Muscle of back (tissue), 11 donors: Measurements from ENCODE around the gene COL5A2. TPM values are rescaled to one million over a fixed set of nuclear protein-coding genes. Genes with fewer than 3 reads are reported as not detected.

Source experiments
- DNase-seq, 3 donors: peaks; one replicate each; pipeline versions ENCODE4 v3.0.0 to v3.0.0-alpha.2; 2013
- polyA plus RNA-seq, 10 donors: library from polyadenylated mRNA; unstranded; fragments of 120-200 nt; gene quantifications; one replicate each; pipeline ENCODE4 v1.2.1, GENCODE V29; 2013; ENCODE audit not compliant: insufficient read length in 10 of 10

Gene COL5A2
- polyA plus RNA-seq, 10 donors, result 373 to 905 (median 509) TPM

- DNase-seq, result peak in 2 of 3 donors; percentile 66 to 87
Observed at GRCh38 chr2:189151906-189152305, 27.7 kb downstream of the COL5A2 start.

GRCh38 chr2:189150033-189150432 lies 29.5 kb downstream of the COL5A2 start:
- peak in 1 of 3 donors; percentile 63 for DNase-seq

- no peak for DNase-seq
Observed at GRCh38 chr2:189147989-189148388, 31.6 kb downstream of the COL5A2 start.

DNA sequence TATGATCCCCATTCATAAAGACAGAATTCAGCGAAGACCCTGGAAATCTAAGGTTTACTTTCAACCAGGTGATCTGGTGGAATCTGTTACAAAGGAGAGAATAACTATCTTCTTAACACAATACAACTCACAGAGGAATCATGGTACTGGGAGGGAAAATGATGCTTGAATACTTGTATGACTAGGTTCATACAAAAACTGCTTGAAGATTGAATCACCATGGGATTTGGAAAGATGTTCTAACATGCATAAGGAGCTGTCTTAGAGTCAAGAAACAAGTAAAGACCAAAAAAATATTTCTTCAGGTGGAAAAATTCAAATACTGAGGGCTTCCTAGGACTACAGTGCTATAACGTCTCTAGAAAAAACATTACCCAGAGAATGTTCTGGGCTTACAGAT lies 32.2 kb downstream of the COL5A2 start:
- DNase-seq, result no peak

DNA sequence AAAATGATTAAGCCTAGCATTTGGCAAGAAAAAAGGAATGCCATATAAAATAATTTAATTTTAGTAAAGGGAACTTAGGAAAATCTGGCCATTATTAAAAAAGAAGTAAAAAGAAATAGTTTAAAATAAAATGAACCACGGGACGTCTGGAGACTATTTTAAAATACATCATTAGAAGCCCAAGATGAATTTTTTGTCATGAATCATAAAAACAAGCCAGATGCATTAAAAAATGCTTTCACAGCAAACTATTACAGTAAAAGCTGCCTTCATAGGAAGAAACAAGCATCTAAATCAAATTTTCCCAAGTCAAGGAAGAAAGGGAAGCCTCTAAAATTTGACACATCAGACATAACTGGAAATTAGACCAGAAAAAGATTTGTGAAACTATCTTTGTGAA lies 33.0 kb downstream of the COL5A2 start:
- no peak for DNase-seq

GRCh38 chr2:189144700-189145211 lies 34.8 kb downstream of the COL5A2 start:
- no peak for DNase-seq

- DNase-seq, result peak in 1 of 3 donors; percentile 60
Observed at GRCh38 chr2:189143925-189144324, 35.6 kb downstream of the COL5A2 start.

DNA sequence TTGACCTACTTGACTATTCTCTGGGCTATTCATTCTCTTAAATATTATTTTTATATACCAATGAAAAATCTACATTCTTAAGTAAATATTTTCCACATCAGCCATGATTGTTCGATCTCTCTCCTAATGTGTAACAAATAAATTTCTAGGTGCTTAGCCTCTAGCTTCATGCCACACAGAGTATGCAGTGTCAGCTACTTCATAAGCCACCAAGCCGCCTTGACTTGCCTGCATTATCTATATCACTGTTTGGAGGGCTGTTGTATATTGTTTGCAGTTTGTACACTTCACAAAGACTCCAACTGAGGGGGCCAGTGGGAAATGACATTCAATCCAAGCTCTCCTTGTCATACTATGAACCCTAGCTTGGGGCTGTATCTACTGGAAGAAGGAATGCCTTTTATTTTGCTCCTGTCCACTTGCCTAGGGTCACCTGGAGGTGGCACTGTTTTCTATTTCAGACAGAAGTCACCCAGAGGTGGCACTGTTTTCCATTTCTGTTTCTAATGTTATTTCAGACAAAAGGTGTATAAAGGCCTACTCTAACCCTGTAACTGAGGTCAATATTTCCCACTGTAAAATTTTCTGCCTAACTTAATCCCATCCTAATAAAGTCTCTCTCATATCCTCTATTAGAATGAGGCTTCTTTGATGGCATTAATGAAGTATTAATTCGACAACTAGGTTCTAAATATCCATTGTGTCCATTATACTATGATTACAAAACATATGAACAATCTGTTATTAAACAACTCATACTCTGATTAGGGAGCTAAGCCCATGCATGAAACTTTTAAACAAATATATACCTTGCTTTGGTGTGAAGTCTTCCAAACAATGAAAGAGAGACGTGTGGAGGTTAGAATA lies 36.4 kb downstream of the COL5A2 start:
- no peak for DNase-seq

DNA sequence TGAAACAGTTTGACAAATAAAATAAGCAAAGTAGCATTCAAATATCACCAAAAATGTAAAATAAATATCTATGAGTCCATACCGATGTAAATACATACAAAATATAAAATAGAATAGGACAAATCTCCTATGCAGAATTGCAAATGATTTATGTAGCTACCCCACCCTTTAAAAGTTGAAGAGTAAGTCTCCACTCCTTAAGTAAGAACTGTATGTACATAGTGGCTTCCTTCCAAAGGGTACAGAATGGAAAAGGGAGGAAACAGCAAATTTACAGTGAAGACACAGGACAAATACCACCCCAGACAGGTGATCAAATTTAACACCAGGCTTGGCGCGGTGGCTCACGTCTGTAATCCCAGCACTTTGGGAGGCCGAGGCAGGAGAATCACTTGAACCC lies 40.8 kb downstream of the COL5A2 start:
- DNase-seq, result no peak

GRCh38 chr2:189137519-189137918 lies 42.0 kb downstream of the COL5A2 start:
- DNase-seq, result no peak

DNA sequence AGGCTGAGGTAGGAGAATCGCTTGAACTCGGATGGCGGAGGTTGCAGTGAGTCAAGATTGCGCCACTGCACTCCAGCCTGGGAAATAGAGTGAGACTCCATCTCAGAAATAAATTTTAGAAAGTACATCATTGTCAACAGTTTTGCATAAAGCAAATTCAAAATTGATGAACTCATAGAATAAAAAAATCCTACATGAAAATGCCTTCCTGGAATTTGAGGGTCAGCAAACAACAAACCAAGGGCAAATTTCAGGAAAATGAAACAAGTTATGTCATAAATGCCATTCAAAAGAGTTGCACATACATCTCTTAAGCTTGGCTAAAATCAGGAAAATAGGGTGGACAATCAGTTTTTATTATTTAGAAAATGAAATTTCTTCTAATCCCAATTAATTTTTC lies 45.1 kb downstream of the COL5A2 start:
- no peak for DNase-seq

GRCh38 chr2:189131991-189132390 lies 47.6 kb downstream of the COL5A2 start:
- DNase-seq, result no peak

GRCh38 chr2:189129971-189130370 lies 49.6 kb downstream of the COL5A2 start:
- peak in 1 of 3 donors; percentile 82 for DNase-seq

DNA sequence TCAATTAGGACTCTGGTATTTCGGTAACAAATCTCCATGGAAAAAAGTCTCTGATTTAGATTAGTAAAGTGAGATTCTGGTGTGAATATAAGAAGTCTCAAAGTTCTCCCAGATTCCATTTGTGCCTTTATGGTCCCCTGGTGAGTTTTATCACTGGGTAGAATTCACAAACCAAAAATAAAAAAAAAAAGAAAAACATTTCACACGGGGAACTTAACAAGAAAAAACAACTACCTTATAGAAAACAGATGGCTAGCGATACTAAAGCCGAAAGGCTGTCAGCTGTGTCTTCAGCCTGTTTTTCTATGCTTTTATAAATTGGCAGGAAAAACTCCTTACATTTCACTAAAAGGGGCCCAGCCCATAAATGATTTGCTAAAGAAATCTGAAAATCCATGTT lies 50.6 kb downstream of the COL5A2 start:
- peak in 2 of 3 donors; percentile 51 to 74 for DNase-seq

DNA sequence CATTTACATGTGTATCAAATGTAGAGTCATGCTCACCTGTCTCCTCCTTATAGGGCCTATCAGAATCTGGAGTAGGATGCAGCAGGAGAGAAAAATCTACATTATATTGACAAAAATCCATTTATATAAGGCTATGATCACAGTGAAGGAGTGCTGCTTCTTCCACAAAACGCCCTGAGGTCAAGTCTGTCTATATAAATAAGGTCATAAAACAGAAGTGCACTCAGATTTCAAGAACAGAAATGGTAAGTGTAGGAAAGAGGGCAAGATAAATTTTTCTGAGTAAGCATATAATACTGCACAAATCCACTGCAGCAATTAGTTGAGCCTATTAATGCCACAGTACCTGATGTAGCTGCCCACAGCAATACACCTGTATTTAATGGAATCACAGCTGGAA lies 51.8 kb downstream of the COL5A2 start:
- no peak for DNase-seq

DNA sequence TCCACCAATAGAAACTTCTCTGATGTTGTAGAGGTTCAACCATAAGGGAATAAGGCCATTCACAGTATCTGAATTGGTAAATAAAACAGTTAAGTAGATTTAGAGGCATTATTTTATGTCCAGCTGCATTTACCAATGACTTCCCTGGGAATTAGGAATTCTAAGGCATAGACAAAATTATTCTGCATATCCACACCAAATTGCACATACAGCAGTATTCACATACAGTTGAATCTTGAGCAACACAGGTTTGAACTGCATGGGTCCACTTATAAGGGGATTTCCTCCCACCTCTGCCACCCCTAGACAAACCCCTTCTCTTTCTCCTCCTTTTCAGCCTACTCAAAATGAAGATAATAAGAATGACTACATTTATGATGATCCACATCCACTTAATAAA lies 54.4 kb downstream of the COL5A2 start:
- no peak for DNase-seq

DNA sequence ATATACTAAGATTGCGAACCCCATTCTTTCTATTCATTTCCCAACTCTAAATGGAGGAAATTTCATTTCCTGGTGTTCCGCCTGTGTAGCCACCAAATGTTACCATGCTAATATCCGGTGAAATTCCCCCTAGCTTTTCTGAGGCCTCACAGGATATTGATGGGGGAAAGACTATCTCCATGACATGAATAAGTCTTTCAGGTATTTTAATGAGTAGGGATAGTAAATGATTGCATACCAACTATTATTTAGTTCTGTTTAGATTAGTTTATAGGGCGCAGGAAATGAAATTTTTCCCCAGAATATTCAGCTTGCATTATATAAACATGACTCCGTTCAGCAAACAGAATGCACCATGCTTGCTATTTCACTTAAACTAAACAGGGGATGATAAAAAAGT lies 55.4 kb downstream of the COL5A2 start:
- no peak for DNase-seq

DNA sequence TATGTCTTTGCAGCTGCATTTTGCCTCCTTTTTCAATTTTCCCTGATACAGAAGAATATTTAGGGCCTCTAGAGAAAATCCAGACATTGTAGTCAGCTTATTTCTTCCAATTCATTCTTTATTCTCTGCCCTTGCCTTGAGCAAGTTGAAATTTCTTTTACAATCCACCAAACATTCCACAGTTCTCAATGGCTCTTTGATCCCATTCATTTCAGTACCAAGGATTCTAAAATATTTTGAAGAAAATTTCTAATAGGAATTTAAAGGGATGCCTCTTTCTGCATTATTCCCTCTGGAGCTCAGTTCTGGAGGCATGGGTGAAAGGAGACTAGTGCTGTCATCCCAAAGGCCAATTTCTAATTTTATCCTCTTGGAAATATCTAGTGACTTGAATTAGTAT lies 61.2 kb downstream of the COL5A2 start:
- no peak for DNase-seq

DNA sequence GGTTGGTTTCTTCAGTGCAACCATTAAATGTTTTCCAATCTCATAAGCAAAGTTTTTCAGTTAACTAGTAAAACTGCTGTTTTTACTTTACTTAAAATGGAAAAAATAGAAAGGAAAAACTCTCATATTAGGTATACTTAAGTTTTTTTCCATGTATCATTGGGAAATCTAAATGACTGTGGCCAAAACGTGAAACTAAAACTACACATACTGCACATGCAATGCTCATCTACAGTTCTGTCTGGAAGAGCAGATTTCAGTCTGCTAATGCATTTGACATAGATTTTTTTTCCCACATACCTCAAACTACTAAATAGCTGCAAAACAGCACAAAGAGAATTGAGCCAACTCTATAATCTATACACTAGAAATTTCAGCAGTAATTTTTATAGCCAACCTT lies 62.6 kb downstream of the COL5A2 start:
- DNase-seq, result peak in 2 of 3 donors; percentile 51 to 78

GRCh38 chr2:189116087-189116486 lies 63.5 kb downstream of the COL5A2 start:
- DNase-seq, result peak in 1 of 3 donors; percentile 52

DNA sequence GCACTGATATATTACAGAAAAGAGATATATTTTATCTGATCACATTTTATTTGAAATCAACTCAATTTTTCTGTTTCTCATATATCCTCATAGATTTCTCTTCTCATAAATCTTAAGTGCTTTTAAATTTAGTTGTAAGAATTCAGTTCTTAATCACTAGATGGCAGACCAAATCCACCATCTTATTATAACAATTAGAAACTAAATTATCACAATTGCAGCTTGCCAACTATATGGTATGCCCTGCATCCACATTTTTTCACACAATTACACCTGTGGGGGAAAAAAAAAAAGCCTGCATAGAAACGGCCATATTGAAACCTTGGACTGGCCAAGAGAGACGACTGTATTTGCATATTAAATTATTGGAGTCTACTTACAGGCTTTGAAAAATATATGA lies 64.4 kb downstream of the COL5A2 start:
- DNase-seq, result peak in 1 of 3 donors; percentile 57

- DNase-seq, result no peak
Observed at GRCh38 chr2:189113963-189114362, 65.6 kb downstream of the COL5A2 start.

GRCh38 chr2:189111063-189111715 lies 68.4 kb downstream of the COL5A2 start:
- DNase-seq, result no peak
